ENCODE results near the gene PAF1.

GRCh38 chr19:39412867-39413271, 22.0 kb upstream of the PAF1 start:
- no peak for TF ChIP-seq CTCF (IDR thresholded peaks at IDR 0.05)
- TF ChIP-seq POLR2A (IDR thresholded peaks at IDR 0.05) = no peak
